Astrocyte (in vitro differentiated cells and primary cell): ENCODE measurements around the gene SARDH. TPM values are rescaled to one million over a fixed set of nuclear protein-coding genes. Genes with fewer than 3 reads are reported as not detected.
"Not testable (repeated sequence)": the region's sequence is repeated elsewhere in the genome, so short reads cannot be mapped to it uniquely, and the experiment has no call there.

ENCODE experiments used
- DNase-seq: peaks from one replicate; pipeline ENCODE4 v3.0.0-alpha.2; 2010; ENCODE audit warnings: low read depth
- FAIRE-seq: peaks from 2 replicates; lab custom pipeline; 2011; peaks lifted over from hg19 to GRCh38; lab: Jason Lieb, UNC
- H2AFZ ChIP-seq: 2 replicates; pipeline ENCODE4 v1.6.0; 2012; ENCODE audit warnings: low read depth, low read length, inconsistent platforms
- H3K27ac ChIP-seq: 2 replicates; pipeline ENCODE4 v1.5.1; 2011; ENCODE audit warnings: low read depth, low read length, inconsistent platforms
- H3K27me3 ChIP-seq: 2 replicates; pipeline ENCODE4 v1.6.0; 2011; ENCODE audit warnings: low read length, inconsistent platforms; ENCODE audit not compliant: insufficient read depth
- H3K36me3 ChIP-seq: 2 replicates; pipeline ENCODE4 v1.5.1; 2011; ENCODE audit warnings: low read length, inconsistent platforms; ENCODE audit not compliant: insufficient read depth
- H3K4me1 ChIP-seq: 2 replicates; pipeline ENCODE4 v1.5.1; 2011; ENCODE audit warnings: low read length, inconsistent platforms; ENCODE audit not compliant: insufficient read depth
- H3K4me2 ChIP-seq: 2 replicates; pipeline ENCODE4 v1.6.0; 2012; ENCODE audit warnings: low read length, inconsistent platforms
- H3K4me3 ChIP-seq: 2 replicates; pipeline ENCODE4 v1.5.1; 2011; ENCODE audit warnings: low read depth, mild to moderate bottlenecking, low read length, inconsistent platforms; ENCODE audit not compliant: insufficient read depth
- H3K79me2 ChIP-seq: 2 replicates; pipeline ENCODE4 v1.6.0; 2012; ENCODE audit warnings: mild to moderate bottlenecking, low read length, inconsistent platforms; ENCODE audit not compliant: insufficient read depth
- H3K9ac ChIP-seq: 2 replicates; pipeline ENCODE4 v1.6.0; 2012; ENCODE audit warnings: mild to moderate bottlenecking, low read length, inconsistent platforms
- H3K9me3 ChIP-seq: 2 replicates; pipeline ENCODE4 v1.5.1; 2012; ENCODE audit warnings: low read depth, mild to moderate bottlenecking, low read length, inconsistent platforms; ENCODE audit not compliant: insufficient read depth
- H4K20me1 ChIP-seq: 2 replicates; pipeline ENCODE4 v1.6.0; 2012; ENCODE audit warnings: low read length, inconsistent platforms; ENCODE audit not compliant: insufficient read depth
- H3K27ac Mint-ChIP-seq: one replicate; pipeline ENCODE4 v1.8.0; 2021; ENCODE audit warnings: mild to moderate bottlenecking, mixed read lengths; ENCODE audit not compliant: unreplicated experiment
- H3K27me3 Mint-ChIP-seq: one replicate; pipeline ENCODE4 v1.8.0; 2021; ENCODE audit warnings: low read depth, mixed read lengths; ENCODE audit not compliant: unreplicated experiment
- H3K36me3 Mint-ChIP-seq: one replicate; pipeline ENCODE4 v1.8.0; 2021; ENCODE audit warnings: low read depth, mixed read lengths; ENCODE audit not compliant: unreplicated experiment
- H3K4me1 Mint-ChIP-seq: one replicate; pipeline ENCODE4 v1.8.0; 2021; ENCODE audit warnings: low read depth, mixed read lengths; ENCODE audit not compliant: unreplicated experiment
- H3K4me3 Mint-ChIP-seq: one replicate; pipeline ENCODE4 v1.8.0; 2021; ENCODE audit warnings: mild to moderate bottlenecking, moderate library complexity, mixed read lengths; ENCODE audit not compliant: unreplicated experiment
- H3K9me3 Mint-ChIP-seq: one replicate; pipeline ENCODE4 v1.8.0; 2021; ENCODE audit warnings: mild to moderate bottlenecking, mixed read lengths; ENCODE audit not compliant: unreplicated experiment
- EZH2 ChIP-seq: IDR thresholded peaks from 2 replicates; pipeline ENCODE4 v1.6.1; 2012; ENCODE audit warnings: mild to moderate bottlenecking, low read length, inconsistent platforms; ENCODE audit not compliant: insufficient read depth
- total RNA-seq: library from RNA; stranded (reverse); gene quantifications from 2 replicates; pipeline ENCODE4 v1.2.1, GENCODE V29; 2021
- TF ChIP-seq, protein P1 (sequence below): IDR thresholded peaks from 2 replicates; pipeline ENCODE4 v1.5.1; 2011; ENCODE audit warnings: low read depth, mild to moderate bottlenecking, inconsistent platforms, low read length, moderate library complexity; ENCODE audit not compliant: insufficient read depth

The SARDH gene
- total RNA-seq, 1 donor from 2014 or later: 2.8 TPM

DNA sequence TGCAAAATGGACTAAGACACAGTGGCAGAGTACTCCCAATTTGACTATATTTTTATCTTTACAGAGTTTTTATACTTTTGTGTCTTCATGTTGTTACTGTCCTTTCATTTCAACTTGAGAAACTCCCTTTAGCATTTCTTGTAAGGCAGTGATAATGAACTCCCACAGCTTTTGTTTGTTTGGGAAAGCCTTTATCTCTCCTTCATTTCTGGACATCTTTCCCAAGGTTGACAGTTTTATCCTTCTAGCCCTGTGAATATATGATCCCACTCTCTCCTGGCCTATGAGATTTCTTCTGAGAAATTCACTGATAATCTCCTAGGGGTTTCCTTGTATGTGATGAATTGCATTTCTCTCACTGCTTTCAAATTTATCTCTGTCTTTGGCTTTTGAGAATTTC lies 9.2 kb upstream of the SARDH start:
- Histone ChIP-seq H3K79me2 (no peaks in the 10 kb centered on the region), H4K20me1 (peaks cover 2% of the 10 kb centered on the region), H3K36me3 (no peaks in the 10 kb centered on the region), H3K27ac (no peak overlapping the region), H3K9ac (no peak overlapping the region), H3K9me3 (no peaks in the 10 kb centered on the region), H3K4me2 (no peak overlapping the region), H3K4me3 (no peak overlapping the region), H3K27me3 (peaks cover 12% of the 10 kb centered on the region), H3K4me1 (no peaks in the 10 kb centered on the region), H2AFZ (no peak overlapping the region)
- peaks cover 2% of the 10 kb centered on the region for H3K36me3 Mint-ChIP-seq
- DNase-seq (no peak), FAIRE-seq (no peak)
- no peak overlapping the region for H3K27ac Mint-ChIP-seq
- H3K27me3 Mint-ChIP-seq: peaks cover 12% of the 10 kb centered on the region
- TF ChIP-seq, protein P1, sequence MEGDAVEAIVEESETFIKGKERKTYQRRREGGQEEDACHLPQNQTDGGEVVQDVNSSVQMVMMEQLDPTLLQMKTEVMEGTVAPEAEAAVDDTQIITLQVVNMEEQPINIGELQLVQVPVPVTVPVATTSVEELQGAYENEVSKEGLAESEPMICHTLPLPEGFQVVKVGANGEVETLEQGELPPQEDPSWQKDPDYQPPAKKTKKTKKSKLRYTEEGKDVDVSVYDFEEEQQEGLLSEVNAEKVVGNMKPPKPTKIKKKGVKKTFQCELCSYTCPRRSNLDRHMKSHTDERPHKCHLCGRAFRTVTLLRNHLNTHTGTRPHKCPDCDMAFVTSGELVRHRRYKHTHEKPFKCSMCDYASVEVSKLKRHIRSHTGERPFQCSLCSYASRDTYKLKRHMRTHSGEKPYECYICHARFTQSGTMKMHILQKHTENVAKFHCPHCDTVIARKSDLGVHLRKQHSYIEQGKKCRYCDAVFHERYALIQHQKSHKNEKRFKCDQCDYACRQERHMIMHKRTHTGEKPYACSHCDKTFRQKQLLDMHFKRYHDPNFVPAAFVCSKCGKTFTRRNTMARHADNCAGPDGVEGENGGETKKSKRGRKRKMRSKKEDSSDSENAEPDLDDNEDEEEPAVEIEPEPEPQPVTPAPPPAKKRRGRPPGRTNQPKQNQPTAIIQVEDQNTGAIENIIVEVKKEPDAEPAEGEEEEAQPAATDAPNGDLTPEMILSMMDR: no peak
- TF ChIP-seq EZH2: no peak
- H3K4me3 Mint-ChIP-seq: no peak overlapping the region
- H3K4me1 Mint-ChIP-seq: no peaks in the 10 kb centered on the region
- peaks cover 2% of the 10 kb centered on the region for H3K9me3 Mint-ChIP-seq

GRCh38 chr9:133744528-133744927 lies 6.4 kb upstream of the SARDH start:
- not testable (repeated sequence) for H3K4me1 Mint-ChIP-seq, H3K4me3 ChIP-seq, H3K27me3 ChIP-seq, H3K79me2 ChIP-seq, H3K27ac Mint-ChIP-seq, H4K20me1 ChIP-seq, H3K36me3 ChIP-seq, H3K9ac ChIP-seq, FAIRE-seq, H3K4me1 ChIP-seq, DNase-seq, H3K4me2 ChIP-seq, H3K9me3 ChIP-seq, H3K36me3 Mint-ChIP-seq, H3K4me3 Mint-ChIP-seq, H2AFZ ChIP-seq, H3K9me3 Mint-ChIP-seq, H3K27ac ChIP-seq
- H3K27me3 Mint-ChIP-seq: peaks cover 15% of the 10 kb centered on the region

DNA sequence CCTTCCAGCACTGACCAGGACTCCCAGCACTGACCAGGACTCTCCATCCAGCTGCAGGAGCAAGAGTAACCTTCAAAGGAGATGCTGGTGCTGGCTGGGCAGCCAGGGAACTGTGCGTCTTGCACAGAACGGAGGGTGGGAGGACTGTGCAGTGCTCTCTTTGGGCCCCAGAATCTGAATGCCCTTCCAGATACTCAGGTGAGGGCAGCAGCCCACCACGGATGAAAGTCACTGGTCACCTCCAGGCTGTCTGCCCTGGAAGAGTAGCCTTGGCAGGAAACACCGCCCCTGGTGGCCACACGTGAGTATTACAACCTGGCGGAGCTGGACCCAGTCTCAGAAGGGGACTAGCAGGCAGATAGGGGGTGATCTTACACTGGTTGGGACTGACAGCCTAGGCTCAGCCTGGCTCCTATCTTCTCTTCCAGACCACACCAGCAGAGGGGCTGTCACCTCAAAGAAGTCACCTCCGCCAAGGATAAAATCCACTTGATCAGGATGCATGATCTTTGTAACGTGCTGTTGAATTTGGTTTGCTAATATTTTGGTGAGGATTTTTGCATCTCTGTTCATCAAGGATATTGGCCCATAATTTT lies 4.8 kb upstream of the SARDH start:
- Mint-ChIP-seq H3K27ac (no peak overlapping the region), H3K4me1 (no peaks in the 10 kb centered on the region), H3K27me3 (peaks cover 17% of the 10 kb centered on the region), H3K36me3 (no peaks in the 10 kb centered on the region), H3K4me3 (no peak overlapping the region), H3K9me3 (peaks cover 1% of the 10 kb centered on the region)
- peaks cover 6% of the 10 kb centered on the region for H3K4me1 ChIP-seq
- H3K4me2 ChIP-seq: no peak overlapping the region
- H3K27ac ChIP-seq: no peak overlapping the region
- H3K4me3 ChIP-seq: no peak overlapping the region
- no peak overlapping the region for H3K9ac ChIP-seq
- FAIRE-seq (no peak), DNase-seq (peak; percentile 36)
- TF ChIP-seq, protein P1: peak; percentile 98
- no peak for TF ChIP-seq EZH2
- H2AFZ ChIP-seq: no peak overlapping the region
- H3K27me3 ChIP-seq: peaks cover 7% of the 10 kb centered on the region
- no peaks in the 10 kb centered on the region for H3K36me3 ChIP-seq
- peaks cover 2% of the 10 kb centered on the region for H4K20me1 ChIP-seq
- no peaks in the 10 kb centered on the region for H3K79me2 ChIP-seq
- H3K9me3 ChIP-seq: no peaks in the 10 kb centered on the region
